ENCODE data around the gene BEAN1. TPM values are rescaled to one million over a fixed set of nuclear protein-coding genes. Genes with fewer than 3 reads are reported as not detected.

Gene BEAN1
- total RNA-seq, 1 experiment from 2014 or later = not detected

DNA sequence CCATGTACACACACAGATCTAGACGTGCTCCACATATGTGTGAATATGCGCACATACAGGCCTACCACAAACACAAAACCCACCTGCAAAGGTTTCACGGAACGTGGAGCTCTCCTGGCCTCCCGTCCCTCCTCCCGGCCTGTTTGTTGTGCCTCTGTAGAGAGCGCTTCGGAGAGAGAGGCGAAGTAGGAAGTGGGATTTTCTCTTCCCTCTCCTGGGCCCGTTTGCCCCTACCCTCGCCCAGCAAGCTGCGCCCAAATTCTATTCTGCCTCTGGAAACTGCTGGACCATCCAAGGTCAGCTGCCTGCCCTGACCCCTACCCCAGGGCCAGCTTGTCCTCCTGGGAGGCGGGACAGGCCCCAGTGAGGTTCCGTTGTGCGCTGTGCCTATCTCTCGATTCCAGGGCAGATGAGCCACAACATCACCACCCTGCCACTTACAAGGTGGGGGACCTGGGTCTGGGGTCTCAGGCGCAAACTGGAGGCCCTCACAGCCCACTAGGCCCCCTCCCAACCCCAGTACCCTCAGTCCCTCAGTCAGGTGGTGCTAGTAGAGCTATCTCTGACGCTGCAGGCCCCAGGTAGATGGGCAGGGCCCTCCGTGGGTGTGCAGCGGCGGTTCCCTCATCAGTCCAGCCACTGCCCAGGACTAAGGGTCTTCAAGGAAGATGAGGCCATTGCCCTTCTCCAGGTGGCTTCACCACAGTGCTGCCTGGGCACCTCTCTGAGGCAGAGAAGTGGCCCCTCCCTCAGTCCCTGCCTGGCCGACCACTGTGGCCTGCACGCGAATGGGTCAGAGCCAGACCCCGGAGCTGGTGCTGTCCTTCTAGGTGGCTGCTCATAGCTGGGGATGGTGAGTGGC is 54.2 kb downstream of the BEAN1 start:
- in situ Hi-C loops (cut with HindIII; ENCODE audit: low pct_unique_long_range_greater_than_20kb, low sequenced_read_pairs) (no loop called here), intact Hi-C loops (cut with micrococcal nuclease; ENCODE audit: unreplicated experiment) (loop anchor here (5.0 kb wide), 1 partner anchor 209 kb away; no protein-coding TSS in a partner anchor)
- Histone ChIP-seq H3K9me3 (ENCODE audit: control insufficient read depth, insufficient read depth, low read depth, low read length) (no peaks in the 10 kb centered on the region), H3K36me3 (ENCODE audit: control insufficient read depth, insufficient read depth, low read length) (no peaks in the 10 kb centered on the region), H3K27ac (ENCODE audit: low read length) (no peak overlapping the region), H3K27me3 (ENCODE audit: control insufficient read depth, insufficient read depth, low read length) (no peaks in the 10 kb centered on the region), H3K4me3 (ENCODE audit: low read depth in 2 of 2, low read length in 2 of 2) (no peak overlapping the region), H3K4me1 (ENCODE audit: control insufficient read depth, insufficient read depth, low read length) (no peaks in the 10 kb centered on the region)
- ATAC-seq (no peak), DNase-seq (ENCODE audit: low read depth, low spot score) (no peak)
- CTCF ChIA-PET = interaction anchor here (2.1 kb wide), 1 partner anchor 75 kb away, joined by 14 read pairs; no protein-coding TSS in a partner anchor
- POLR2A ChIA-PET = no interaction called here
- no peak for TF ChIP-seq TCF7L2 (IDR thresholded peaks at IDR 0.05; ENCODE audit: low read depth, low read length)
- TF ChIP-seq SIN3A (IDR thresholded peaks at IDR 0.05; ENCODE audit: borderline replicate concordance, insufficient read depth, low read depth, low read length) = no peak
- TF ChIP-seq, protein P1, sequence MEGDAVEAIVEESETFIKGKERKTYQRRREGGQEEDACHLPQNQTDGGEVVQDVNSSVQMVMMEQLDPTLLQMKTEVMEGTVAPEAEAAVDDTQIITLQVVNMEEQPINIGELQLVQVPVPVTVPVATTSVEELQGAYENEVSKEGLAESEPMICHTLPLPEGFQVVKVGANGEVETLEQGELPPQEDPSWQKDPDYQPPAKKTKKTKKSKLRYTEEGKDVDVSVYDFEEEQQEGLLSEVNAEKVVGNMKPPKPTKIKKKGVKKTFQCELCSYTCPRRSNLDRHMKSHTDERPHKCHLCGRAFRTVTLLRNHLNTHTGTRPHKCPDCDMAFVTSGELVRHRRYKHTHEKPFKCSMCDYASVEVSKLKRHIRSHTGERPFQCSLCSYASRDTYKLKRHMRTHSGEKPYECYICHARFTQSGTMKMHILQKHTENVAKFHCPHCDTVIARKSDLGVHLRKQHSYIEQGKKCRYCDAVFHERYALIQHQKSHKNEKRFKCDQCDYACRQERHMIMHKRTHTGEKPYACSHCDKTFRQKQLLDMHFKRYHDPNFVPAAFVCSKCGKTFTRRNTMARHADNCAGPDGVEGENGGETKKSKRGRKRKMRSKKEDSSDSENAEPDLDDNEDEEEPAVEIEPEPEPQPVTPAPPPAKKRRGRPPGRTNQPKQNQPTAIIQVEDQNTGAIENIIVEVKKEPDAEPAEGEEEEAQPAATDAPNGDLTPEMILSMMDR (IDR thresholded peaks at IDR 0.05) = no peak
- TF ChIP-seq POLR2AphosphoS5 (IDR thresholded peaks at IDR 0.05; ENCODE audit: low read depth, low read length) = no peak
- no TSS peak for BruUV-seq (replicated peaks)

DNA sequence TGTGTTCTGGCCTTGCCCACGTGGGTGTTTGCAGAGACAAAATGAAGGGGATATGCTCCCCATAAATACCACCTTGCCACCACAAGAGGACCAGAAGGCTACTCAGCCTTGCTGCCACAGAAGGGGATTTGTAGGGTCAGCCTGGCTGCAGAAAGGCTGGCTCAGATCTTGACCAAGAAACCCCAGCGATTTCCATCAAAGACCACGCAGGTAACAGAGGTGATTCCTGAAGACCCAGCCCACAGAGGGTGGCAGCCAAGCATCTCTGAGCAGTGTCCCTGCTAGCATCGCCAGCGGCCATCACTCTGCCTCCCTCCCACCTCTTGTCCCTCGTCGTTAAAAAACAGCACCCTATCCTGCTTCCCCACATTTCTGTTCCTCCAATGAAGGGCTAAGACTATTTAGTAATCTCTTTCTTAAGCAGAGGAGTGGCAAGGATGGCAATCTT is 54.9 kb downstream of the BEAN1 start:
- ChIA-PET POLR2A (no interaction called here), CTCF (interaction anchor here (2.1 kb wide), 1 partner anchor 75 kb away, joined by 14 read pairs; no protein-coding TSS in a partner anchor)
- Histone ChIP-seq H3K9me3 (ENCODE audit: control insufficient read depth, insufficient read depth, low read depth, low read length) (no peaks in the 10 kb centered on the region), H3K27ac (ENCODE audit: low read length) (no peak overlapping the region), H3K4me3 (ENCODE audit: low read depth in 2 of 2, low read length in 2 of 2) (no peak overlapping the region), H3K4me1 (ENCODE audit: control insufficient read depth, insufficient read depth, low read length) (no peaks in the 10 kb centered on the region), H3K36me3 (ENCODE audit: control insufficient read depth, insufficient read depth, low read length) (no peaks in the 10 kb centered on the region), H3K27me3 (ENCODE audit: control insufficient read depth, insufficient read depth, low read length) (no peaks in the 10 kb centered on the region)
- in situ Hi-C loops (cut with HindIII; ENCODE audit: low pct_unique_long_range_greater_than_20kb, low sequenced_read_pairs) (no loop called here), intact Hi-C loops (cut with micrococcal nuclease; ENCODE audit: unreplicated experiment) (loop anchor here (2.0 to 5.0 kb wide), 2 partner anchors 75 to 210 kb away; no protein-coding TSS in a partner anchor)
- TF ChIP-seq, protein P1 (IDR thresholded peaks at IDR 0.05) = no peak
- TF ChIP-seq TCF7L2 (IDR thresholded peaks at IDR 0.05; ENCODE audit: low read depth, low read length) (no peak), SIN3A (IDR thresholded peaks at IDR 0.05; ENCODE audit: borderline replicate concordance, insufficient read depth, low read depth, low read length) (no peak), POLR2AphosphoS5 (IDR thresholded peaks at IDR 0.05; ENCODE audit: low read depth, low read length) (no peak)
- TF ChIP-seq, protein P2, sequence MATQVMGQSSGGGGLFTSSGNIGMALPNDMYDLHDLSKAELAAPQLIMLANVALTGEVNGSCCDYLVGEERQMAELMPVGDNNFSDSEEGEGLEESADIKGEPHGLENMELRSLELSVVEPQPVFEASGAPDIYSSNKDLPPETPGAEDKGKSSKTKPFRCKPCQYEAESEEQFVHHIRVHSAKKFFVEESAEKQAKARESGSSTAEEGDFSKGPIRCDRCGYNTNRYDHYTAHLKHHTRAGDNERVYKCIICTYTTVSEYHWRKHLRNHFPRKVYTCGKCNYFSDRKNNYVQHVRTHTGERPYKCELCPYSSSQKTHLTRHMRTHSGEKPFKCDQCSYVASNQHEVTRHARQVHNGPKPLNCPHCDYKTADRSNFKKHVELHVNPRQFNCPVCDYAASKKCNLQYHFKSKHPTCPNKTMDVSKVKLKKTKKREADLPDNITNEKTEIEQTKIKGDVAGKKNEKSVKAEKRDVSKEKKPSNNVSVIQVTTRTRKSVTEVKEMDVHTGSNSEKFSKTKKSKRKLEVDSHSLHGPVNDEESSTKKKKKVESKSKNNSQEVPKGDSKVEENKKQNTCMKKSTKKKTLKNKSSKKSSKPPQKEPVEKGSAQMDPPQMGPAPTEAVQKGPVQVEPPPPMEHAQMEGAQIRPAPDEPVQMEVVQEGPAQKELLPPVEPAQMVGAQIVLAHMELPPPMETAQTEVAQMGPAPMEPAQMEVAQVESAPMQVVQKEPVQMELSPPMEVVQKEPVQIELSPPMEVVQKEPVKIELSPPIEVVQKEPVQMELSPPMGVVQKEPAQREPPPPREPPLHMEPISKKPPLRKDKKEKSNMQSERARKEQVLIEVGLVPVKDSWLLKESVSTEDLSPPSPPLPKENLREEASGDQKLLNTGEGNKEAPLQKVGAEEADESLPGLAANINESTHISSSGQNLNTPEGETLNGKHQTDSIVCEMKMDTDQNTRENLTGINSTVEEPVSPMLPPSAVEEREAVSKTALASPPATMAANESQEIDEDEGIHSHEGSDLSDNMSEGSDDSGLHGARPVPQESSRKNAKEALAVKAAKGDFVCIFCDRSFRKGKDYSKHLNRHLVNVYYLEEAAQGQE (IDR thresholded peaks at IDR 0.05; ENCODE audit: insufficient read depth in 1 of 2, low read depth in 2 of 2, low read length in 1 of 2) = no peak
- no TSS peak for BruUV-seq (replicated peaks)
- no peak for ATAC-seq
- DNase-seq (ENCODE audit: low read depth, low spot score) = no peak

Measured in Panc1 (cell line).